H1 (cell line): Measurements from ENCODE around the gene ENTREP3. TPM values are rescaled to one million over a fixed set of nuclear protein-coding genes. Genes with fewer than 3 reads are reported as not detected.

Source experiments
- ASH2L ChIP-seq: fragments of 200-600, 300-600 bp; sonication (generic); IDR thresholded peaks from one replicate; pipeline ENCODE4 v1.7.1; 2017; ENCODE audit warnings: low read length
- CHD2 ChIP-seq: IDR thresholded peaks from 2 replicates; pipeline ENCODE4 v1.6.1; 2012; ENCODE audit warnings: low read length, improper control_type of control experiment
- CHD7 ChIP-seq: fragments of 300-600 bp; sonication (generic); IDR thresholded peaks from 2 replicates; pipeline ENCODE4 v1.7.1; 2012; ENCODE audit warnings: low read length, moderate library complexity, mild to moderate bottlenecking, inconsistent platforms; ENCODE audit not compliant: insufficient replicate concordance
- E2F6 ChIP-seq: IDR thresholded peaks from 2 replicates; pipeline ENCODE4 v1.6.1; 2012; ENCODE audit warnings: inconsistent platforms
- PHF8 ChIP-seq: fragments of 200-600 bp; sonication (generic); conservative IDR thresholded peaks from 2 replicates; pipeline ENCODE4 v1.7.1; 2012; ENCODE audit warnings: low read depth, mild to moderate bottlenecking, inconsistent platforms, low read length, moderate library complexity
- POLR2A ChIP-seq, 2 experiments: IDR thresholded peaks; 1 replicate in 1 of 2; 2 replicates in 1 of 2; pipeline ENCODE4 v1.6.1; 2011; ENCODE audit warnings: low read depth in 2 of 2, low read length in 2 of 2, mild to moderate bottlenecking in 2 of 2; ENCODE audit errors: control extremely low read depth in 1 of 2
- SP4 ChIP-seq: IDR thresholded peaks from 2 replicates; pipeline ENCODE4 v1.6.1; 2012; ENCODE audit warnings: low read length, inconsistent platforms
- USF2 ChIP-seq: IDR thresholded peaks from 2 replicates; pipeline ENCODE4 v1.6.1; 2011; ENCODE audit warnings: low read length, improper control_type of control experiment
- polyA plus RNA-seq, 7 experiments: library from polyadenylated mRNA; depleted of rRNA in 3 of 7; stranded (reverse) in 5 of 7; unstranded in 2 of 7; fragments of >200 nt in 5 of 7; fragments of 200-250 nt in 2 of 7; gene quantifications; 1 replicate in 5 of 7; 2 replicates in 1 of 7; 4 replicates in 1 of 7; pipeline versions ENCODE4 v1.2.1 to v1.2.3, GENCODE V29; 2011 to 2013; ENCODE audit warnings: missing spikeins in 2 of 7, mixed read lengths in 2 of 7
- total RNA-seq: library from RNA; stranded (reverse); fragmentation: NEBNext Ultra II Directional; extraction: Animal tissue kit (Norgen Biotek cat#: 25700); gene quantifications from 2 replicates; pipeline ENCODE4 v1.2.1, GENCODE V29; 2021

ENTREP3 gene
- total and polyA plus RNA-seq, 2 of the 8 experiments (the other 6 are each of a cell fraction or from before 2014, with no cell fraction given), result 22.8 to 52.2 TPM

GRCh38 chr1:155241069-155241679 is 14.1 kb downstream of the ENTREP3 start (continued):
- TF ChIP-seq CHD7 (no peak), PHF8 (no peak), ASH2L (no peak), USF2 (peak; percentile 99), CHD2 (no peak), E2F6 (no peak), SP4 (peak; percentile 99), POLR2A (IDR thresholded peaks at IDR 0.05; ENCODE audit: control extremely low read depth in 1 of 2, low read depth in 2 of 2, low read length in 2 of 2) (no peak; a peak in 1 of 3 replicates)
